Activated CD4-positive, alpha-beta T cell treated with anti-CD3 and anti-CD28 coated beads for 36 hours (primary cell): ENCODE results near the gene PRDM15. TPM values are rescaled to one million over a fixed set of nuclear protein-coding genes. Genes with fewer than 3 reads are reported as not detected.

Experiments used
- ATAC-seq: fragments of 200-7000 bp; cut with Tn5 transposase; one replicate; pipeline ENCODE4 v1.10.0; 2021; ENCODE audit warnings: mild to moderate bottlenecking, moderate library complexity
- CTCF ChIA-PET: fragments of 350-600 bp; sonication (Branson Sonifier 250); formaldehyde crosslinking; loops from one replicate; lab custom pipeline; 2021; ENCODE audit warnings: antibody characterized with exemption; lab: Charles Lee
- POLR2A ChIA-PET: fragments of 350-600 bp; sonication (Branson Sonifier 250); formaldehyde crosslinking; loops from one replicate; lab custom pipeline; 2021; ENCODE audit warnings: antibody characterized with exemption, inconsistent platforms; lab: Charles Lee
- DNase-seq: peaks from one replicate; pipeline ENCODE4 v3.0.0-alpha.2; 2020
- H3K27ac Mint-ChIP-seq: one replicate; pipeline ENCODE4 v1.8.0; 2021; ENCODE audit warnings: mixed read lengths
- H3K27me3 Mint-ChIP-seq: one replicate; pipeline ENCODE4 v1.8.0; 2021; ENCODE audit warnings: mixed read lengths
- H3K36me3 Mint-ChIP-seq: one replicate; pipeline ENCODE4 v1.8.0; 2021; ENCODE audit warnings: low read depth, mixed read lengths
- H3K4me1 Mint-ChIP-seq: one replicate; pipeline ENCODE4 v1.8.0; 2021; ENCODE audit warnings: mixed read lengths
- H3K4me3 Mint-ChIP-seq: one replicate; pipeline ENCODE4 v1.8.0; 2021; ENCODE audit warnings: mild to moderate bottlenecking, moderate library complexity, mixed read lengths
- H3K9me3 Mint-ChIP-seq: one replicate; pipeline ENCODE4 v1.8.0; 2021; ENCODE audit warnings: low read depth, mixed read lengths
- intact Hi-C, 2 experiments: fragments of 100-400 bp; cut with DNase I in 1 of 2; cut with micrococcal nuclease in 1 of 2; formaldehyde crosslinking; loops; one replicate each; pipeline versions ENCODE4 v1.14.2 to v1.15.1; 2022 to 2024; cut with DNase I, micrococcal nuclease
- total RNA-seq, 2 experiments: library from RNA; stranded (reverse); gene quantifications; one replicate each; pipeline ENCODE4 v1.2.3, GENCODE V29; 2021

The PRDM15 gene
- total RNA-seq, 2 experiments from 2014 or later = 11.8 to 13.0 TPM

GRCh38 chr21:41850085-41850484, 29.1 kb downstream of the PRDM15 start:
- Mint-ChIP-seq H3K36me3 (peaks cover 25% of the 10 kb centered on the region), H3K4me3 (no peak overlapping the region), H3K4me1 (no peaks in the 10 kb centered on the region), H3K9me3 (no peaks in the 10 kb centered on the region), H3K27ac (no peak overlapping the region), H3K27me3 (no peaks in the 10 kb centered on the region)
- ChIA-PET CTCF (no interaction called here), POLR2A (no interaction called here)
- DNase-seq = no peak
- intact Hi-C loops = no loop called here
- no peak for ATAC-seq

- no peaks in the 10 kb centered on the region for H3K4me1 Mint-ChIP-seq
- ATAC-seq = no peak
- H3K27me3 Mint-ChIP-seq = no peaks in the 10 kb centered on the region
- no peak for DNase-seq
- H3K4me3 Mint-ChIP-seq = no peak overlapping the region
- ChIA-PET CTCF (interaction anchor here (0.7 kb wide), 1 partner anchor 262 kb away, joined by 3 read pairs; no protein-coding TSS in a partner anchor), POLR2A (no interaction called here)
- intact Hi-C loops = no loop called here
- H3K9me3 Mint-ChIP-seq = no peaks in the 10 kb centered on the region
- peaks cover 18% of the 10 kb centered on the region for H3K36me3 Mint-ChIP-seq
- no peak overlapping the region for H3K27ac Mint-ChIP-seq
Measured at GRCh38 chr21:41848958-41849580, 30.1 kb downstream of the PRDM15 start.

- ChIA-PET POLR2A (no interaction called here), CTCF (no interaction called here)
- H3K27ac Mint-ChIP-seq = no peak overlapping the region
- ATAC-seq = no peak
- no peaks in the 10 kb centered on the region for H3K27me3 Mint-ChIP-seq
- H3K9me3 Mint-ChIP-seq = no peaks in the 10 kb centered on the region
- intact Hi-C loops = no loop called here
- H3K4me1 Mint-ChIP-seq = no peaks in the 10 kb centered on the region
- DNase-seq = no peak
- H3K36me3 Mint-ChIP-seq = peaks cover 20% of the 10 kb centered on the region
- no peak overlapping the region for H3K4me3 Mint-ChIP-seq
Measured at GRCh38 chr21:41848533-41848932, 30.6 kb downstream of the PRDM15 start.

GRCh38 chr21:41847066-41847804, 31.9 kb downstream of the PRDM15 start:
- no peaks in the 10 kb centered on the region for H3K4me1 Mint-ChIP-seq
- H3K27ac Mint-ChIP-seq = no peak overlapping the region
- H3K9me3 Mint-ChIP-seq = no peaks in the 10 kb centered on the region
- ATAC-seq = no peak
- DNase-seq = no peak
- no peaks in the 10 kb centered on the region for H3K27me3 Mint-ChIP-seq
- CTCF ChIA-PET = no interaction called here
- intact Hi-C loops = no loop called here
- no peak overlapping the region for H3K4me3 Mint-ChIP-seq
- POLR2A ChIA-PET = no interaction called here
- H3K36me3 Mint-ChIP-seq = peaks cover 21% of the 10 kb centered on the region

GRCh38 chr21:41846536-41846935, 32.6 kb downstream of the PRDM15 start:
- Mint-ChIP-seq H3K27me3 (no peaks in the 10 kb centered on the region), H3K9me3 (no peaks in the 10 kb centered on the region), H3K4me3 (no peak overlapping the region), H3K36me3 (peaks cover 25% of the 10 kb centered on the region), H3K4me1 (no peaks in the 10 kb centered on the region), H3K27ac (no peak overlapping the region)
- intact Hi-C loops = no loop called here
- POLR2A ChIA-PET = no interaction called here
- CTCF ChIA-PET = interaction anchor here (1.0 kb wide), 1 partner anchor 81 kb away, joined by 3 read pairs; no protein-coding TSS in a partner anchor
- DNase-seq (no peak), ATAC-seq (no peak)

- intact Hi-C loops = no loop called here
- Mint-ChIP-seq H3K36me3 (peaks cover 29% of the 10 kb centered on the region), H3K4me3 (no peak overlapping the region), H3K9me3 (peaks cover 2% of the 10 kb centered on the region), H3K27me3 (no peaks in the 10 kb centered on the region), H3K4me1 (no peaks in the 10 kb centered on the region), H3K27ac (no peak overlapping the region)
- ATAC-seq (no peak), DNase-seq (no peak)
- CTCF ChIA-PET = interaction anchor here (1.0 kb wide), 1 partner anchor 81 kb away, joined by 3 read pairs; no protein-coding TSS in a partner anchor
- POLR2A ChIA-PET = interaction anchor here (0.5 kb wide), 1 partner anchor 157 kb away, joined by 3 read pairs; no protein-coding TSS in a partner anchor
Measured at GRCh38 chr21:41846033-41846317, 33.2 kb downstream of the PRDM15 start.

- no peak for DNase-seq
- ChIA-PET POLR2A (interaction anchor here (0.5 kb wide), 1 partner anchor 157 kb away, joined by 3 read pairs; no protein-coding TSS in a partner anchor), CTCF (interaction anchor here (1.0 kb wide), 1 partner anchor 80 kb away, joined by 3 read pairs; no protein-coding TSS in a partner anchor)
- no peak overlapping the region for H3K27ac Mint-ChIP-seq
- ATAC-seq = no peak
- no peaks in the 10 kb centered on the region for H3K4me1 Mint-ChIP-seq
- peaks cover 5% of the 10 kb centered on the region for H3K9me3 Mint-ChIP-seq
- intact Hi-C loops = no loop called here
- peaks cover 29% of the 10 kb centered on the region for H3K36me3 Mint-ChIP-seq
- no peaks in the 10 kb centered on the region for H3K27me3 Mint-ChIP-seq
- no peak overlapping the region for H3K4me3 Mint-ChIP-seq
Measured at GRCh38 chr21:41845310-41846032, 33.7 kb downstream of the PRDM15 start.

- Mint-ChIP-seq H3K27ac (no peak overlapping the region), H3K4me3 (no peak overlapping the region), H3K36me3 (peaks cover 36% of the 10 kb centered on the region), H3K27me3 (no peaks in the 10 kb centered on the region), H3K4me1 (no peaks in the 10 kb centered on the region), H3K9me3 (peaks cover 5% of the 10 kb centered on the region)
- ATAC-seq = no peak
- POLR2A ChIA-PET = interaction anchor here (0.7 kb wide), 2 partner anchors 159 to 248 kb away, joined by 3 to 9 read pairs; no protein-coding TSS in a partner anchor
- intact Hi-C loops = no loop called here
- DNase-seq = no peak
- CTCF ChIA-PET = no interaction called here
Measured at GRCh38 chr21:41843584-41843983, 35.6 kb downstream of the PRDM15 start.

GRCh38 chr21:41840880-41841279, 38.3 kb downstream of the PRDM15 start:
- POLR2A ChIA-PET = interaction anchor here (0.7 kb wide), 1 partner anchor 16 kb away, joined by 3 read pairs; no protein-coding TSS in a partner anchor

GRCh38 chr21:41839387-41840000, 39.6 kb downstream of the PRDM15 start:
- Mint-ChIP-seq H3K27ac (no peak overlapping the region), H3K36me3 (peaks cover 53% of the 10 kb centered on the region), H3K4me1 (no peaks in the 10 kb centered on the region), H3K4me3 (no peak overlapping the region), H3K27me3 (no peaks in the 10 kb centered on the region), H3K9me3 (peaks cover 5% of the 10 kb centered on the region)
- no peak for ATAC-seq
- CTCF ChIA-PET = interaction anchor here (0.6 kb wide), 1 partner anchor 59 kb away, joined by 3 read pairs; no protein-coding TSS in a partner anchor
- no peak for DNase-seq
- intact Hi-C loops = no loop called here
- POLR2A ChIA-PET = no interaction called here

More at GRCh38 chr21:41840880-41841279, 38.3 kb downstream of the PRDM15 start:
- H3K4me3 Mint-ChIP-seq = no peak overlapping the region
- no peak for DNase-seq
- H3K27me3 Mint-ChIP-seq = no peaks in the 10 kb centered on the region
- intact Hi-C loops = no loop called here
- CTCF ChIA-PET = interaction anchor here (0.9 kb wide), 1 partner anchor 277 kb away, joined by 4 read pairs; no protein-coding TSS in a partner anchor
- ATAC-seq = no peak
- peaks cover 52% of the 10 kb centered on the region for H3K36me3 Mint-ChIP-seq
- H3K9me3 Mint-ChIP-seq = peaks cover 5% of the 10 kb centered on the region
- no peaks in the 10 kb centered on the region for H3K4me1 Mint-ChIP-seq
- no peak overlapping the region for H3K27ac Mint-ChIP-seq

- ATAC-seq (no peak), DNase-seq (no peak)
- ChIA-PET CTCF (interaction anchor here (1.0 kb wide), 1 partner anchor 42 kb away, joined by 4 read pairs; no protein-coding TSS in a partner anchor), POLR2A (no interaction called here)
- Mint-ChIP-seq H3K4me3 (no peak overlapping the region), H3K4me1 (no peaks in the 10 kb centered on the region), H3K9me3 (peaks cover 5% of the 10 kb centered on the region), H3K36me3 (peaks cover 40% of the 10 kb centered on the region), H3K27me3 (no peaks in the 10 kb centered on the region), H3K27ac (no peak overlapping the region)
- intact Hi-C loops = no loop called here
Measured at GRCh38 chr21:41837756-41838297, 41.3 kb downstream of the PRDM15 start.
